ES-I3 (cell line): Measurements from ENCODE around the gene ALDH18A1.

Experiments used
- H3K36me3 ChIP-seq: 2 replicates; pipeline ENCODE4 v1.6.1; 2013; ENCODE audit warnings: mild to moderate bottlenecking, low read length, control low read depth, moderate library complexity; ENCODE audit not compliant: insufficient read depth
- H3K4me1 ChIP-seq: 2 replicates; pipeline ENCODE4 v1.6.1; 2013; ENCODE audit warnings: mild to moderate bottlenecking, control low read depth, low read length; ENCODE audit not compliant: insufficient read depth
- H3K9ac ChIP-seq: 2 replicates; pipeline ENCODE4 v1.6.1; 2013; ENCODE audit warnings: low read depth, mild to moderate bottlenecking, low read length, moderate library complexity
- H3K9me3 ChIP-seq: 2 replicates; pipeline ENCODE4 v1.6.1; 2013; ENCODE audit warnings: mild to moderate bottlenecking, low read length, moderate library complexity; ENCODE audit not compliant: control insufficient read depth, insufficient read depth

ALDH18A1 gene

GRCh38 chr10:95663496-95663895, 7.0 kb upstream of the ALDH18A1 start:
- Histone ChIP-seq H3K9ac (no peak overlapping the region), H3K9me3 (no peaks in the 10 kb centered on the region), H3K4me1 (no peaks in the 10 kb centered on the region), H3K36me3 (no peaks in the 10 kb centered on the region; the same call in 1 of the 2 replicates)

GRCh38 chr10:95661818-95662217, 5.3 kb upstream of the ALDH18A1 start:
- no peaks in the 10 kb centered on the region for H3K4me1 ChIP-seq
- H3K9me3 ChIP-seq: no peaks in the 10 kb centered on the region
- H3K9ac ChIP-seq: no peak overlapping the region
- no peaks in the 10 kb centered on the region; the same call in 1 of the 2 replicates for H3K36me3 ChIP-seq

- H3K36me3 ChIP-seq: no peaks in the 10 kb centered on the region; the same call in 1 of the 2 replicates
- no peaks in the 10 kb centered on the region for H3K9me3 ChIP-seq
- H3K9ac ChIP-seq: no peak overlapping the region
- no peaks in the 10 kb centered on the region for H3K4me1 ChIP-seq
Measured at GRCh38 chr10:95660283-95660682, 3.8 kb upstream of the ALDH18A1 start.

GRCh38 chr10:95657250-95657649, 739 bp upstream of the ALDH18A1 start:
- H3K9ac ChIP-seq: peak overlapping the region; percentile 82; the same call in 1 of the 2 replicates

GRCh38 chr10:95655571-95656290, 780 bp downstream of the ALDH18A1 start:
- Histone ChIP-seq H3K9ac (peak overlapping the region; percentile 82), H3K9me3 (no peaks in the 10 kb centered on the region), H3K36me3 (peaks cover 16% of the 10 kb centered on the region), H3K4me1 (no peaks in the 10 kb centered on the region)

More at GRCh38 chr10:95657250-95657649, 739 bp upstream of the ALDH18A1 start:
- H3K9me3 ChIP-seq: no peaks in the 10 kb centered on the region
- H3K4me1 ChIP-seq: no peaks in the 10 kb centered on the region
- peaks cover 3% of the 10 kb centered on the region; the same call in 1 of the 2 replicates for H3K36me3 ChIP-seq

- peaks cover 17% of the 10 kb centered on the region for H3K36me3 ChIP-seq
- no peak overlapping the region for H3K9ac ChIP-seq
- peaks cover 4% of the 10 kb centered on the region; the same call in 1 of the 2 replicates for H3K4me1 ChIP-seq
Measured at GRCh38 chr10:95653895-95654294, 2.6 kb downstream of the ALDH18A1 start.

GRCh38 chr10:95651346-95652060, 5.0 kb downstream of the ALDH18A1 start:
- Histone ChIP-seq H3K9me3 (no peaks in the 10 kb centered on the region), H3K9ac (no peak overlapping the region), H3K36me3 (peaks cover 27% of the 10 kb centered on the region), H3K4me1 (peaks cover 4% of the 10 kb centered on the region; the same call in 1 of the 2 replicates)

More at GRCh38 chr10:95653895-95654294, 2.6 kb downstream of the ALDH18A1 start:
- no peaks in the 10 kb centered on the region for H3K9me3 ChIP-seq

- peaks cover 27% of the 10 kb centered on the region for H3K36me3 ChIP-seq
- H3K9me3 ChIP-seq: no peaks in the 10 kb centered on the region
- no peak overlapping the region for H3K9ac ChIP-seq
- peaks cover 4% of the 10 kb centered on the region; the same call in 1 of the 2 replicates for H3K4me1 ChIP-seq
Measured at GRCh38 chr10:95650232-95650631, 6.3 kb downstream of the ALDH18A1 start.

GRCh38 chr10:95648138-95648537, 8.4 kb downstream of the ALDH18A1 start:
- Histone ChIP-seq H3K36me3 (peaks cover 24% of the 10 kb centered on the region), H3K9me3 (no peaks in the 10 kb centered on the region), H3K9ac (no peak overlapping the region), H3K4me1 (peaks cover 4% of the 10 kb centered on the region; the same call in 1 of the 2 replicates)

GRCh38 chr10:95646160-95646559, 10.4 kb downstream of the ALDH18A1 start:
- peaks cover 19% of the 10 kb centered on the region for H3K36me3 ChIP-seq
- no peak overlapping the region for H3K9ac ChIP-seq
- H3K9me3 ChIP-seq: no peaks in the 10 kb centered on the region
- H3K4me1 ChIP-seq: peaks cover 4% of the 10 kb centered on the region; the same call in 1 of the 2 replicates

- no peak overlapping the region for H3K9ac ChIP-seq
- H3K9me3 ChIP-seq: no peaks in the 10 kb centered on the region
- H3K36me3 ChIP-seq: peaks cover 22% of the 10 kb centered on the region
- no peaks in the 10 kb centered on the region for H3K4me1 ChIP-seq
Measured at GRCh38 chr10:95644901-95645300, 11.6 kb downstream of the ALDH18A1 start.

- no peaks in the 10 kb centered on the region for H3K9me3 ChIP-seq
- H3K9ac ChIP-seq: no peak overlapping the region
- peaks cover 11% of the 10 kb centered on the region for H3K36me3 ChIP-seq
- no peaks in the 10 kb centered on the region for H3K4me1 ChIP-seq
Measured at GRCh38 chr10:95640891-95641315, 15.6 kb downstream of the ALDH18A1 start.

GRCh38 chr10:95637911-95638310, 18.6 kb downstream of the ALDH18A1 start:
- Histone ChIP-seq H3K36me3 (peaks cover 15% of the 10 kb centered on the region), H3K4me1 (no peaks in the 10 kb centered on the region), H3K9me3 (no peaks in the 10 kb centered on the region), H3K9ac (no peak overlapping the region)

- Histone ChIP-seq H3K9ac (no peak overlapping the region), H3K9me3 (no peaks in the 10 kb centered on the region), H3K36me3 (peaks cover 20% of the 10 kb centered on the region), H3K4me1 (no peaks in the 10 kb centered on the region)
Measured at GRCh38 chr10:95637140-95637539, 19.4 kb downstream of the ALDH18A1 start.
